Adrenal gland (tissue), 19 donors: ENCODE results near the gene INKA2. TPM values are rescaled to one million over a fixed set of nuclear protein-coding genes. Genes with fewer than 3 reads are reported as not detected.
A peak's percentile ranks its signal among the peaks of the same experiment; 100 is the strongest.

Source experiments
- DNase-seq, 7 donors: peaks; one replicate each; pipeline ENCODE4 v3.0.0-alpha.2; 2019 to 2020
- H3K27ac ChIP-seq, 5 donors: fragments of 200-600 bp; sonication (generic) in 4 of 5; 1 replicate in 3 of 5; 2 replicates in 2 of 5; pipeline versions ENCODE4 v1.5.1 to v1.8.0; 2016 to 2020; ENCODE audit warnings: mild to moderate bottlenecking in 1 of 5
- H3K27me3 ChIP-seq: fragments of 200-600 bp; 2 replicates; pipeline ENCODE4 v1.8.0; 2021
- H3K36me3 ChIP-seq, 2 donors: fragments of 200-600 bp; replicated peaks in 1 of 2; 1 replicate in 1 of 2; 2 replicates in 1 of 2; pipeline versions ENCODE4 v1.5.1 to v1.8.0; 2018 to 2022
- H3K4me1 ChIP-seq, 2 donors: fragments of 200-600 bp; replicated peaks in 1 of 2; 1 replicate in 1 of 2; 2 replicates in 1 of 2; pipeline versions ENCODE4 v1.5.1 to v1.8.0; 2018 to 2021
- H3K4me3 ChIP-seq, 4 donors: fragments of 200-600 bp; sonication (generic) in 3 of 4; one replicate each; pipeline ENCODE4 v1.5.1; 2016 to 2018
- H3K9me3 ChIP-seq, 3 donors: fragments of 200-600 bp; sonication (generic) in 1 of 3; replicated peaks in 1 of 3; 1 replicate in 2 of 3; 2 replicates in 1 of 3; pipeline versions ENCODE4 v1.5.1 to v1.8.0; 2016 to 2021
- CTCF ChIP-seq, 6 experiments: fragments of 450-650 bp in 4 of 6; fragments of 200-600 bp in 2 of 6; sonication (generic) in 1 of 6; IDR thresholded peaks; 1 replicate in 5 of 6; 2 replicates in 1 of 6; pipeline versions ENCODE4 v1.5.1 to v1.8.0; 2016 to 2021; ENCODE audit warnings: antibody characterized with exemption in 6 of 6, mild to moderate bottlenecking in 2 of 6, moderate library complexity in 1 of 6
- POLR2A ChIP-seq, 2 donors: fragments of 450-650 bp; IDR thresholded peaks; one replicate each; pipeline ENCODE4 v1.6.1; 2017; ENCODE audit warnings: antibody characterized with exemption in 2 of 2, mild to moderate bottlenecking in 2 of 2, moderate library complexity in 1 of 2
- WGBS, 4 donors: extraction: QIAGEN DNeasy Blood & Tissue Kit in 2 of 4; methylation state at CpG; one replicate each; pipeline versions ENCODE4 v1.1.5 to v1.1.7; 2013 to 2017; 5-methylcytosine and 5-hydroxymethylcytosine counted together
- intact Hi-C, 2 donors: fragments of 100-400 bp; cut with DNase I; formaldehyde crosslinking; loops; one replicate each; pipeline versions ENCODE4 v1.14.1 to v1.15.0; 2022 to 2023
- long read RNA-seq, 10 donors: library from polyadenylated mRNA in 3 of 10; unstranded in 2 of 10; stranded (forward) in 1 of 10; transcript quantifications; one replicate each; pipeline ENCODE4 v2.0.0 and lab custom pipeline, GENCODE V29; 2021 to 2026
- polyA plus RNA-seq, 3 donors: library from polyadenylated mRNA; stranded (reverse); fragments of 200-250 nt in 2 of 3; fragments of 350-450 nt in 1 of 3; fragmentation: Illumina TruSeq in 1 of 3; extraction: RNeasy Lipid Tissue Mini Kit (QIAGEN cat#74804) in 1 of 3; gene quantifications; one replicate each; pipeline ENCODE4 v1.2.3, GENCODE V29; 2013 to 2014
- total RNA-seq, 9 donors: library from RNA; depleted of rRNA in 4 of 9; stranded (reverse); fragments of >200 nt in 4 of 9; fragments of 120-200 nt in 1 of 9; fragmentation: NEBNext Ultra II Directional in 1 of 9; extraction: Animal tissue kit (Norgen Biotek cat#: 25700) in 1 of 9; gene quantifications; one replicate each; pipeline versions ENCODE4 v1.1.0 to v1.2.4, GENCODE V29; 2013 to 2023
- donor health status: healthy with polysubstance abuse.
- donor health status: Bipolar disorder and iron deficiency.
- donor health status: DM: yes; HTN: yes; CAD: no.
- donor health status: DM: no; HTN: no; CAD: no.
- donor health status: DM: no; HTN: no; CAD: no.
- donor health status: DM: yes; HTN: yes; CAD: no.

The INKA2 gene
- 1 to 10 TPM in 4 of 9 donors, under 1 TPM in 4, not detected in 1; 0.78 to 4.7 (median 1.2) TPM for total RNA-seq
- polyA plus RNA-seq, result 1 to 10 TPM in 1 of 3 donors, under 1 TPM in 2; 0.61 to 1.7 (median 0.68) TPM
- long read RNA-seq, donor 1, full-length matches to known transcripts, result 1 of 1 reads
- long read RNA-seq, donor 1, partial matches to known transcripts, result 0 of 1 reads
- long read RNA-seq, donor 1, other reads (novel, unspliced or antisense), result 0 of 1 reads
- long read RNA-seq, donor 2, result 0 reads
- long read RNA-seq, donor 3, partial matches to known transcripts, result 238 of 291 reads
- long read RNA-seq, donor 3, other reads (novel, unspliced or antisense), result 53 of 291 reads
- long read RNA-seq, donor 4, result 0 reads
- long read RNA-seq, donor 5, result 0 reads
- long read RNA-seq, donor 6, full-length matches to known transcripts, result 2 of 3 reads
- long read RNA-seq, donor 6, partial matches to known transcripts, result 0 of 3 reads
- long read RNA-seq, donor 6, other reads (novel, unspliced or antisense), result 1 of 3 reads
- long read RNA-seq, donor 7, full-length matches to known transcripts, result 1 of 1 reads
- long read RNA-seq, donor 7, partial matches to known transcripts, result 0 of 1 reads
- long read RNA-seq, donor 7, other reads (novel, unspliced or antisense), result 0 of 1 reads
- long read RNA-seq, donor 8, partial matches to known transcripts, result 257 of 327 reads
- long read RNA-seq, donor 8, other reads (novel, unspliced or antisense), result 70 of 327 reads
- long read RNA-seq, donor 9, result 0 reads
- long read RNA-seq, donor 10, partial matches to known transcripts, result 32 of 37 reads
- long read RNA-seq, donor 10, other reads (novel, unspliced or antisense), result 5 of 37 reads

- Histone ChIP-seq H3K27ac (peak within 1 kb of the TSS in 4 of 5 donors; percentile 65 to 86 (median 80)), H3K36me3 (no peaks in the 10 kb centered on the region), H3K27me3 (no peaks in the 10 kb centered on the region), H3K4me3 (peak within 1 kb of the TSS in 3 of 4 donors; percentile 50 to 69 (median 65)), H3K4me1 (peaks cover 18 to 30% of the 10 kb centered on the region in 2 donors), H3K9me3 (no peaks in the 10 kb centered on the region)
- TF ChIP-seq CTCF (IDR thresholded peaks at IDR 0.05), result no peak
- TF ChIP-seq POLR2A (IDR thresholded peaks at IDR 0.05), result peak; percentile 25 to 66
- intact Hi-C loops, result no loop called here
- peak; percentile 81 to 92 (median 85) for DNase-seq
- 0 to 4% (median 0%) methylated on average over 5 to 59 of the region's 59 CpGs for WGBS, 4 donors
Observed at GRCh38 chr1:111739194-111739924, at the start of gene INKA2. Gene INKA2, minus strand, starts transcription at chr1:111739395. Its CDS starts 153 bp downstream, at chr1:111739242.

GRCh38 chr1:111786669-111787207 is 47.5 kb upstream of the INKA2 start:
- intact Hi-C loops, result no loop called here
- Histone ChIP-seq H3K27me3 (no peaks in the 10 kb centered on the region), H3K27ac (no peak overlapping the region), H3K4me3 (no peak overlapping the region), H3K36me3 (no peaks in the 10 kb centered on the region), H3K4me1 (no peaks in the 10 kb centered on the region), H3K9me3 (no peaks in the 10 kb centered on the region)
- TF ChIP-seq CTCF (IDR thresholded peaks at IDR 0.05), result no peak
- TF ChIP-seq POLR2A (IDR thresholded peaks at IDR 0.05), result no peak
- 88 to 95% (median 91%) methylated on average over 9 of the region's 9 CpGs for WGBS, 4 donors
- no peak for DNase-seq

- no peak overlapping the region for H3K4me3 ChIP-seq
- no peaks in the 10 kb centered on the region for H3K9me3 ChIP-seq
- H3K27me3 ChIP-seq, result no peaks in the 10 kb centered on the region
- no peak for TF ChIP-seq CTCF (IDR thresholded peaks at IDR 0.05)
- TF ChIP-seq POLR2A (IDR thresholded peaks at IDR 0.05), result no peak
- intact Hi-C loops, result no loop called here
- H3K36me3 ChIP-seq, result no peaks in the 10 kb centered on the region
- DNase-seq, result no peak
- 81 to 90% (median 87%) methylated on average over 4 of the region's 4 CpGs for WGBS, 4 donors
- H3K27ac ChIP-seq, result no peak overlapping the region
- no peaks in the 10 kb centered on the region for H3K4me1 ChIP-seq
Observed at GRCh38 chr1:111784273-111784901, 45.2 kb upstream of the INKA2 start.
